SK-N-SH (cell line): ENCODE data around the gene HDAC8.

ENCODE experiments used
- EP300 ChIP-seq, 2 experiments: IDR thresholded peaks; 2 replicates each; pipeline versions ENCODE4 v1.4.0 to v1.6.1; 2012; ENCODE audit warnings: borderline replicate concordance in 1 of 2, low read depth in 1 of 2, low read length in 1 of 2
- JUND ChIP-seq: IDR thresholded peaks from 2 replicates; pipeline ENCODE4 v1.4.0; 2012
- RAD21 ChIP-seq: IDR thresholded peaks from 2 replicates; pipeline ENCODE4 v1.6.1; 2012; ENCODE audit warnings: mild to moderate bottlenecking, low read length
- TF ChIP-seq, protein P1 (sequence below): IDR thresholded peaks from 2 replicates; pipeline ENCODE4 v1.4.0; 2012; ENCODE audit warnings: low read depth, borderline replicate concordance
- TF ChIP-seq, protein P2 (sequence below): fragments of 200-600 bp; sonication (generic); IDR thresholded peaks from 2 replicates; pipeline ENCODE4 v1.6.1; 2017; ENCODE audit warnings: antibody characterized with exemption, mild to moderate bottlenecking, moderate library complexity

DNA sequence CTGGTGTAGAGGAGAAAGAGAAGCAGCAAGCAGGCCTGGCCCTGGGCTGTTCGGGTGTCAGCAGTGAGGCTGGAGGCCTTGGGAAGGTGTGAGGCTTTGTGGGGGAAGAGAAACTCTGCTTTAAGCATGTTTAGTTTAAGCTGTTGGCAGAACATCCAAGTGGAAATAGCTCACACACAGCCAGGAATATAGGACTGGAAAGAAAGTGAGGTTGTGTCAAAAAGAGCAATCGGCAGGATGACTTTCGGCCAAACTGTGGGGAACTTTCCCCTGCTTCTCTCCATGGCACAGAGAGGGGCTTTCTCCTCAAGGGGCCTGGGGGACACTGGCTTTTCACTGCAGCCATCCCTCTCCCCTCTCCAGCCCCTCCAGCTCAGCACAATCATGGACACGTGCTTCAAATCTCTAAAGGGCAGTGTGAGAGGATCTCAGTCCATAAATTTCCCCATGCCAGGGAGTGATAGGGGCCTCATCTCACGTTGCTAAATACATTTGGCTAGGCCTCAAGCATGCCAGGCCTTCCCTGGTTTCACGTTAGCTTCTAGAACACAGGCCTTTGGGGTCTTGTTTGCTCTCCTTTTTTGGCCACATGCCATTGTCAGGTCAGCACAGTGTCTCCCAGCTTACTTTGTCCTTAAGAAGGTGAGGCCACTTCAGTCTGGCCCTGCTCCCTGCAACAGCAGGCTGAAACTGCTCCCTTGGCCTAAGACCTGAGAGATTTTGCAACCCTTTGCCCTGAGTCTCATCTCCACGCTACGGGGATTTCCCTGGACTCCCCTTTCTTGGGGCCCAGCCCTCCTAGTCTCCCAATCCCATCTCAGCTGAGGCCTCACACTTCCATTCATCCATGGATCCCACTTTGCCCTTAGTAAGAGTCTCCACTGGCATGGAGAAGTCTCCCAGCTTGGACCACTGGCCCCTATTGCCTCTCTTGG lies 258.7 kb downstream of the HDAC8 start:
- TF ChIP-seq, protein P1, sequence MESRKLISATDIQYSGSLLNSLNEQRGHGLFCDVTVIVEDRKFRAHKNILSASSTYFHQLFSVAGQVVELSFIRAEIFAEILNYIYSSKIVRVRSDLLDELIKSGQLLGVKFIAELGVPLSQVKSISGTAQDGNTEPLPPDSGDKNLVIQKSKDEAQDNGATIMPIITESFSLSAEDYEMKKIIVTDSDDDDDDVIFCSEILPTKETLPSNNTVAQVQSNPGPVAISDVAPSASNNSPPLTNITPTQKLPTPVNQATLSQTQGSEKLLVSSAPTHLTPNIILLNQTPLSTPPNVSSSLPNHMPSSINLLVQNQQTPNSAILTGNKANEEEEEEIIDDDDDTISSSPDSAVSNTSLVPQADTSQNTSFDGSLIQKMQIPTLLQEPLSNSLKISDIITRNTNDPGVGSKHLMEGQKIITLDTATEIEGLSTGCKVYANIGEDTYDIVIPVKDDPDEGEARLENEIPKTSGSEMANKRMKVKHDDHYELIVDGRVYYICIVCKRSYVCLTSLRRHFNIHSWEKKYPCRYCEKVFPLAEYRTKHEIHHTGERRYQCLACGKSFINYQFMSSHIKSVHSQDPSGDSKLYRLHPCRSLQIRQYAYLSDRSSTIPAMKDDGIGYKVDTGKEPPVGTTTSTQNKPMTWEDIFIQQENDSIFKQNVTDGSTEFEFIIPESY: no peak
- TF ChIP-seq, protein P2, sequence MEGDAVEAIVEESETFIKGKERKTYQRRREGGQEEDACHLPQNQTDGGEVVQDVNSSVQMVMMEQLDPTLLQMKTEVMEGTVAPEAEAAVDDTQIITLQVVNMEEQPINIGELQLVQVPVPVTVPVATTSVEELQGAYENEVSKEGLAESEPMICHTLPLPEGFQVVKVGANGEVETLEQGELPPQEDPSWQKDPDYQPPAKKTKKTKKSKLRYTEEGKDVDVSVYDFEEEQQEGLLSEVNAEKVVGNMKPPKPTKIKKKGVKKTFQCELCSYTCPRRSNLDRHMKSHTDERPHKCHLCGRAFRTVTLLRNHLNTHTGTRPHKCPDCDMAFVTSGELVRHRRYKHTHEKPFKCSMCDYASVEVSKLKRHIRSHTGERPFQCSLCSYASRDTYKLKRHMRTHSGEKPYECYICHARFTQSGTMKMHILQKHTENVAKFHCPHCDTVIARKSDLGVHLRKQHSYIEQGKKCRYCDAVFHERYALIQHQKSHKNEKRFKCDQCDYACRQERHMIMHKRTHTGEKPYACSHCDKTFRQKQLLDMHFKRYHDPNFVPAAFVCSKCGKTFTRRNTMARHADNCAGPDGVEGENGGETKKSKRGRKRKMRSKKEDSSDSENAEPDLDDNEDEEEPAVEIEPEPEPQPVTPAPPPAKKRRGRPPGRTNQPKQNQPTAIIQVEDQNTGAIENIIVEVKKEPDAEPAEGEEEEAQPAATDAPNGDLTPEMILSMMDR: no peak
- no peak for TF ChIP-seq JUND
- TF ChIP-seq RAD21: no peak
- no peak for TF ChIP-seq EP300 (IDR thresholded peaks at IDR 0.05; ENCODE audit: borderline replicate concordance in 1 of 2, low read depth in 1 of 2, low read length in 1 of 2)
